K562 (cell line): ENCODE data around the gene IFRD1. TPM values are rescaled to one million over a fixed set of nuclear protein-coding genes. Genes with fewer than 3 reads are reported as not detected.

Experiments
- CBX1 ChIP-seq: sonication (generic); IDR thresholded peaks from 2 replicates; pipeline ENCODE4 v1.6.1; 2016; ENCODE audit warnings: antibody characterized with exemption, low read depth, mild to moderate bottlenecking
- FOXJ3 ChIP-seq: sonication (generic); formaldehyde crosslinking; IDR thresholded peaks from 2 replicates; pipeline ENCODE4 v1.4.0; 2020; ENCODE audit warnings: mild to moderate bottlenecking, missing genetic modification reagents
- GTF2A2 ChIP-seq: IDR thresholded peaks from 2 replicates; pipeline ENCODE4 v1.6.1; 2016; ENCODE audit warnings: mild to moderate bottlenecking, missing genetic modification characterization, missing compliant biosample characterization
- HDGF ChIP-seq: fragments of 450-650 bp; IDR thresholded peaks from 2 replicates; pipeline ENCODE4 v1.6.1; 2016
- ILF3 ChIP-seq: fragments of 450-650 bp; IDR thresholded peaks from 2 replicates; pipeline ENCODE4 v1.6.1; 2018; ENCODE audit warnings: antibody characterized with exemption, mild to moderate bottlenecking, moderate library complexity, borderline replicate concordance
- MAFK ChIP-seq: IDR thresholded peaks from 2 replicates; pipeline ENCODE4 v1.6.1; 2011; ENCODE audit warnings: low read length, improper control_type of control experiment
- POLR3A ChIP-seq: IDR thresholded peaks from 2 replicates; pipeline ENCODE4 v1.6.1; 2011; ENCODE audit warnings: borderline replicate concordance, mild to moderate bottlenecking, moderate library complexity; ENCODE audit not compliant: insufficient read length, insufficient read depth; ENCODE audit errors: extremely low read depth
- PRMT5 ChIP-seq: sonication (generic); formaldehyde crosslinking; IDR thresholded peaks from 2 replicates; pipeline ENCODE4 v1.5.0; 2020; ENCODE audit warnings: missing genetic modification reagents
- PTBP1 ChIP-seq: fragments of 200-400 bp; formaldehyde crosslinking; IDR thresholded peaks from 2 replicates; pipeline ENCODE4 v1.6.1; 2017; ENCODE audit warnings: low read depth, low read length
- SMAD4 ChIP-seq: fragments of 250-450 bp; sonication (Bioruptor Pico); conservative IDR thresholded peaks from 2 replicates; pipeline ENCODE4 v1.8.0; 2021; ENCODE audit warnings: inconsistent platforms, mild to moderate bottlenecking, moderate library complexity
- TFAM ChIP-seq: fragments of 250-450 bp; sonication (Bioruptor Pico); conservative IDR thresholded peaks from 2 replicates; pipeline ENCODE4 v1.5.0; 2021; ENCODE audit warnings: mild to moderate bottlenecking, moderate library complexity
- U2AF2 ChIP-seq: fragments of 200-400 bp; formaldehyde crosslinking; optimal IDR thresholded peaks from 2 replicates; pipeline ENCODE3; 2017; ENCODE audit warnings: low read depth, mild to moderate bottlenecking, low read length
- ZNF143 ChIP-seq: sonication (generic); formaldehyde crosslinking; IDR thresholded peaks from 2 replicates; pipeline ENCODE4 v1.9.0; 2022; ENCODE audit warnings: mild to moderate bottlenecking, missing genetic modification reagents
- ZNF175 ChIP-seq: fragments of 200-800 bp; sonication (Bioruptor generic); IDR thresholded peaks from 2 replicates; pipeline ENCODE4 v1.6.1; 2016; ENCODE audit warnings: low read depth, mild to moderate bottlenecking, missing genetic modification characterization, missing compliant biosample characterization
- ZNF695 ChIP-seq: fragments of 450-650 bp; formaldehyde crosslinking; IDR thresholded peaks from 2 replicates; pipeline ENCODE4 v1.4.0; 2020; ENCODE audit warnings: mild to moderate bottlenecking, moderate library complexity
- ZNF717 ChIP-seq: fragments of 250-450 bp; sonication (Bioruptor Pico); IDR thresholded peaks from 2 replicates; pipeline ENCODE4 v1.5.0; 2021
- polyA plus RNA-seq, 8 experiments: library from polyadenylated mRNA; depleted of rRNA in 4 of 8; stranded (reverse) in 5 of 8; unstranded in 3 of 8; fragments of >200 nt; fragmentation: Nextera tagmentation in 2 of 8; fragmentation: Illumina TruSeq in 1 of 8; extraction: Ambion mirVana in 2 of 8; extraction: Trizol in 1 of 8; gene quantifications; 2 replicates each; pipeline versions ENCODE4 v1.2.1 to v1.2.3, GENCODE V29; 2011 to 2014; ENCODE audit warnings: inconsistent platforms in 1 of 8, missing spikeins in 1 of 8
- total RNA-seq, 7 experiments: library from RNA; depleted of rRNA in 6 of 7; stranded (reverse); fragments of >200 nt in 6 of 7; fragmentation: Illumina TruSeq in 2 of 7; extraction: Trizol in 2 of 7; gene quantifications; 2 replicates each; pipeline versions ENCODE4 v1.2.1 to v1.2.3, GENCODE V29; 2011 to 2021; ENCODE audit warnings: low replicate concordance in 1 of 7
- TF ChIP-seq, protein P1 (sequence below), 2 experiments: fragments of 450-650 bp in 1 of 2; IDR thresholded peaks; 2 replicates each; pipeline ENCODE4 v1.6.1; 2011 to 2017; ENCODE audit warnings: low read depth in 2 of 2, antibody characterized with exemption in 1 of 2, borderline replicate concordance in 1 of 2, low read length in 1 of 2, mild to moderate bottlenecking in 1 of 2, mixed read lengths in 1 of 2; ENCODE audit not compliant: control insufficient read depth in 1 of 2
- TF ChIP-seq, protein P2 (sequence below): fragments of 450-650 bp; IDR thresholded peaks from 2 replicates; pipeline ENCODE4 v1.7.1; 2018; ENCODE audit warnings: mild to moderate bottlenecking, low read depth; ENCODE audit not compliant: partially characterized antibody
- TF ChIP-seq, protein P3 (sequence below), 2 experiments: fragments of 250-450 bp in 1 of 2; fragments of 450-650 bp in 1 of 2; sonication (Bioruptor Pico) in 1 of 2; IDR thresholded peaks; 2 replicates each; pipeline versions ENCODE4 v1.6.1 to v1.8.0; 2016 to 2021; ENCODE audit warnings: mild to moderate bottlenecking in 2 of 2, moderate library complexity in 2 of 2, missing compliant biosample characterization in 1 of 2, missing genetic modification characterization in 1 of 2
- TF ChIP-seq, protein P4 (sequence below): sonication (generic); formaldehyde crosslinking; IDR thresholded peaks from 2 replicates; pipeline ENCODE4 v1.8.0; 2022; ENCODE audit warnings: mild to moderate bottlenecking, missing genetic modification reagents, borderline replicate concordance

The IFRD1 gene
- total and polyA plus RNA-seq, 9 of the 15 experiments (the other 6 are each of a cell fraction or from before 2014, with no cell fraction given) = 27.6 to 81.8 (median 68.1) TPM

DNA sequence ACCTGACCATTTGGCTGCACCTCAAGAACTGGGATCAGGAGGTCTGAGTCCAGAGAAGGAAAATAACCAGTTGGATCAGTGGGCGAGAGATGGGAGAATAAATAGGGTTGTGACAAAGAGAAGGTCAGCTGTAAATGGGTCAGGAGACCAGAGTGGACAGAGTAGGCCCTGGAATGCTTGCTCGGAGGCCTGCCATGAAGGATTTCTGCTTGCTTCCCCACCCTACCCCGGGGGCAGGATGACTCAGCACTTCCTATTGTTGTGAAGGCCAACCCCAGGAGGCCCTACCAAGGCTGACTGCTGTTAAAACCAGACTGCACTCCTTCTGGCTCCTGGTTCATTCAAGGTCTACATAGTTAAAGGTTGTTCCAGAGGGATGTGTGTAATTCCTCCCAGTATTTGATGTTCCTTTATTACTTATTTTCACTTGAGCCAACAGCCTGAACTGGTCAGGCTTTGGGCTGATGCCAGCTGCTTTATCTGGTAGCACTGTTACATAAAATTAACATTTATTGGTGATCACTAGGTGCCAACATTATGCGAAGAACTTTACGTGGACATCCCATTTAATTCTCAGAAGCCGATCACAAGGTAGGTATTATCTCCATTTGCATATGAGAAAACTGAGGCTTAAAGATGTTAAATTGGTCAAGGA lies 27.3 kb upstream of the IFRD1 start (continued):
- TF ChIP-seq ZNF175 (0 out of 2 replicates have a peak, but pooled peaks have one; percentile 50), GTF2A2 (no peak), POLR3A (no peak), PRMT5 (CRISPR knock-in tag) (no peak), ZNF717 (no peak), ZNF143 (CRISPR knock-in tag) (no peak), FOXJ3 (no peak), PTBP1 (no peak), TFAM (CRISPR knock-in tag) (no peak), U2AF2 (no peak), ILF3 (no peak), SMAD4 (CRISPR knock-in tag) (peak; percentile 78), ZNF695 (CRISPR knock-in tag) (no peak), CBX1 (no peak), HDGF (no peak), MAFK (peak; percentile 98)
- TF ChIP-seq, protein P1, sequence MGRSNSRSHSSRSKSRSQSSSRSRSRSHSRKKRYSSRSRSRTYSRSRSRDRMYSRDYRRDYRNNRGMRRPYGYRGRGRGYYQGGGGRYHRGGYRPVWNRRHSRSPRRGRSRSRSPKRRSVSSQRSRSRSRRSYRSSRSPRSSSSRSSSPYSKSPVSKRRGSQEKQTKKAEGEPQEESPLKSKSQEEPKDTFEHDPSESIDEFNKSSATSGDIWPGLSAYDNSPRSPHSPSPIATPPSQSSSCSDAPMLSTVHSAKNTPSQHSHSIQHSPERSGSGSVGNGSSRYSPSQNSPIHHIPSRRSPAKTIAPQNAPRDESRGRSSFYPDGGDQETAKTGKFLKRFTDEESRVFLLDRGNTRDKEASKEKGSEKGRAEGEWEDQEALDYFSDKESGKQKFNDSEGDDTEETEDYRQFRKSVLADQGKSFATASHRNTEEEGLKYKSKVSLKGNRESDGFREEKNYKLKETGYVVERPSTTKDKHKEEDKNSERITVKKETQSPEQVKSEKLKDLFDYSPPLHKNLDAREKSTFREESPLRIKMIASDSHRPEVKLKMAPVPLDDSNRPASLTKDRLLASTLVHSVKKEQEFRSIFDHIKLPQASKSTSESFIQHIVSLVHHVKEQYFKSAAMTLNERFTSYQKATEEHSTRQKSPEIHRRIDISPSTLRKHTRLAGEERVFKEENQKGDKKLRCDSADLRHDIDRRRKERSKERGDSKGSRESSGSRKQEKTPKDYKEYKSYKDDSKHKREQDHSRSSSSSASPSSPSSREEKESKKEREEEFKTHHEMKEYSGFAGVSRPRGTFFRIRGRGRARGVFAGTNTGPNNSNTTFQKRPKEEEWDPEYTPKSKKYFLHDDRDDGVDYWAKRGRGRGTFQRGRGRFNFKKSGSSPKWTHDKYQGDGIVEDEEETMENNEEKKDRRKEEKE (IDR thresholded peaks at IDR 0.05; ENCODE audit: borderline replicate concordance in 1 of 2, control insufficient read depth in 1 of 2, low read depth in 2 of 2, low read length in 1 of 2) = no peak
- TF ChIP-seq, protein P2, sequence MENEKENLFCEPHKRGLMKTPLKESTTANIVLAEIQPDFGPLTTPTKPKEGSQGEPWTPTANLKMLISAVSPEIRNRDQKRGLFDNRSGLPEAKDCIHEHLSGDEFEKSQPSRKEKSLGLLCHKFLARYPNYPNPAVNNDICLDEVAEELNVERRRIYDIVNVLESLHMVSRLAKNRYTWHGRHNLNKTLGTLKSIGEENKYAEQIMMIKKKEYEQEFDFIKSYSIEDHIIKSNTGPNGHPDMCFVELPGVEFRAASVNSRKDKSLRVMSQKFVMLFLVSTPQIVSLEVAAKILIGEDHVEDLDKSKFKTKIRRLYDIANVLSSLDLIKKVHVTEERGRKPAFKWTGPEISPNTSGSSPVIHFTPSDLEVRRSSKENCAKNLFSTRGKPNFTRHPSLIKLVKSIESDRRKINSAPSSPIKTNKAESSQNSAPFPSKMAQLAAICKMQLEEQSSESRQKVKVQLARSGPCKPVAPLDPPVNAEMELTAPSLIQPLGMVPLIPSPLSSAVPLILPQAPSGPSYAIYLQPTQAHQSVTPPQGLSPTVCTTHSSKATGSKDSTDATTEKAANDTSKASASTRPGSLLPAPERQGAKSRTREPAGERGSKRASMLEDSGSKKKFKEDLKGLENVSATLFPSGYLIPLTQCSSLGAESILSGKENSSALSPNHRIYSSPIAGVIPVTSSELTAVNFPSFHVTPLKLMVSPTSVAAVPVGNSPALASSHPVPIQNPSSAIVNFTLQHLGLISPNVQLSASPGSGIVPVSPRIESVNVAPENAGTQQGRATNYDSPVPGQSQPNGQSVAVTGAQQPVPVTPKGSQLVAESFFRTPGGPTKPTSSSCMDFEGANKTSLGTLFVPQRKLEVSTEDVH = no peak
- TF ChIP-seq, protein P3, sequence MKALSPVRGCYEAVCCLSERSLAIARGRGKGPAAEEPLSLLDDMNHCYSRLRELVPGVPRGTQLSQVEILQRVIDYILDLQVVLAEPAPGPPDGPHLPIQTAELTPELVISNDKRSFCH (CRISPR knock-in tag; IDR thresholded peaks at IDR 0.05) = no peak
- TF ChIP-seq, protein P3 (tag; IDR thresholded peaks at IDR 0.05) = no peak
- TF ChIP-seq, protein P4, sequence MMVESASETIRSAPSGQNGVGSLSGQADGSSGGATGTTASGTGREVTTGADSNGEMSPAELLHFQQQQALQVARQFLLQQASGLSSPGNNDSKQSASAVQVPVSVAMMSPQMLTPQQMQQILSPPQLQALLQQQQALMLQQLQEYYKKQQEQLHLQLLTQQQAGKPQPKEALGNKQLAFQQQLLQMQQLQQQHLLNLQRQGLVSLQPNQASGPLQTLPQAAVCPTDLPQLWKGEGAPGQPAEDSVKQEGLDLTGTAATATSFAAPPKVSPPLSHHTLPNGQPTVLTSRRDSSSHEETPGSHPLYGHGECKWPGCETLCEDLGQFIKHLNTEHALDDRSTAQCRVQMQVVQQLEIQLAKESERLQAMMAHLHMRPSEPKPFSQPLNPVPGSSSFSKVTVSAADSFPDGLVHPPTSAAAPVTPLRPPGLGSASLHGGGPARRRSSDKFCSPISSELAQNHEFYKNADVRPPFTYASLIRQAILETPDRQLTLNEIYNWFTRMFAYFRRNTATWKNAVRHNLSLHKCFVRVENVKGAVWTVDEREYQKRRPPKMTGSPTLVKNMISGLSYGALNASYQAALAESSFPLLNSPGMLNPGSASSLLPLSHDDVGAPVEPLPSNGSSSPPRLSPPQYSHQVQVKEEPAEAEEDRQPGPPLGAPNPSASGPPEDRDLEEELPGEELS = no peak
